Urinary bladder (tissue), 4 donors: ENCODE results near the gene LUC7L3. TPM values are rescaled to one million over a fixed set of nuclear protein-coding genes. Genes with fewer than 3 reads are reported as not detected.
"Not testable (repeated sequence)": the region's sequence is repeated elsewhere in the genome, so short reads cannot be mapped to it uniquely, and the experiment has no call there.

Experiments
- DNase-seq: peaks from one replicate; pipeline ENCODE4 v3.0.0-alpha.2; 2015; ENCODE audit errors: extremely low spot score
- H3K27ac ChIP-seq: one replicate; pipeline ENCODE4 v1.5.1; 2013; ENCODE audit warnings: low read depth, mild to moderate bottlenecking, moderate library complexity
- H3K36me3 ChIP-seq: one replicate; pipeline ENCODE4 v1.6.1; 2013; ENCODE audit warnings: mild to moderate bottlenecking, moderate library complexity; ENCODE audit not compliant: insufficient read depth
- H3K4me1 ChIP-seq: one replicate; pipeline ENCODE4 v1.6.1; 2013; ENCODE audit warnings: mild to moderate bottlenecking, moderate library complexity; ENCODE audit not compliant: insufficient read depth
- H3K4me3 ChIP-seq: one replicate; pipeline ENCODE4 v1.5.1; 2013; ENCODE audit warnings: low read depth, low read length
- WGBS: extraction: QIAGEN DNeasy Blood & Tissue Kit; methylation state at CpG from one replicate; pipeline ENCODE4 v1.1.7; 2013; 5-methylcytosine and 5-hydroxymethylcytosine counted together
- polyA plus RNA-seq: library from polyadenylated mRNA; stranded (reverse); fragments of 200-250 nt; gene quantifications from one replicate; pipeline ENCODE4 v1.2.3, GENCODE V29; 2013
- total RNA-seq: library from RNA; depleted of rRNA; stranded (reverse); fragments of >200 nt; gene quantifications from one replicate; pipeline ENCODE4 v1.2.3, GENCODE V29; 2014
- donor health status: healthy with polysubstance abuse.
- donor health status: healthy.

The LUC7L3 gene
- total and polyA plus RNA-seq, 2 donors: 69.7 to 129 TPM

DNA sequence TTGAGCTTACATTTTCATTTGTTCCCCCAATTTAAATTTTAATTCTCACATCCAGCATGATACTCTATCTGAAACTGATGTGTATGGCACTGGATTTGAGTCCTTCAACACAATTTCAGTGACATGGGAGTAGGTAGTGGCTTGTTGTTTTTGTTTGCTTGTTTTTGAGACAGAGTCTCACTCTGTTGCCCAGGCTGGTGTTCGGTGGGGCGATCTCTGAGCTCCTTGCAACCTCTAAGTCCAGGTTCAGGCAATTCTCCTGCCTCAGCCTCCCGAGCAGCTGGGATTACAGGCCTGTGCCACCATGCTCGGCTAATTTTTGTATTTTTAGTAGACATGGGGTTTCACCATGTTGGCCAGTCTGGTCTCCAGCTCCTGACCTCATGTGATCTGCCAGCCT, 10.3 kb upstream of the LUC7L3 start:
- Histone ChIP-seq H3K4me3 (peak overlapping the region; percentile 0), H3K27ac (peak overlapping the region; percentile 97)
- not testable (repeated sequence) for H3K4me1 ChIP-seq, DNase-seq, H3K36me3 ChIP-seq
- 85% methylated on average over 4 of the region's 4 CpGs for WGBS

DNA sequence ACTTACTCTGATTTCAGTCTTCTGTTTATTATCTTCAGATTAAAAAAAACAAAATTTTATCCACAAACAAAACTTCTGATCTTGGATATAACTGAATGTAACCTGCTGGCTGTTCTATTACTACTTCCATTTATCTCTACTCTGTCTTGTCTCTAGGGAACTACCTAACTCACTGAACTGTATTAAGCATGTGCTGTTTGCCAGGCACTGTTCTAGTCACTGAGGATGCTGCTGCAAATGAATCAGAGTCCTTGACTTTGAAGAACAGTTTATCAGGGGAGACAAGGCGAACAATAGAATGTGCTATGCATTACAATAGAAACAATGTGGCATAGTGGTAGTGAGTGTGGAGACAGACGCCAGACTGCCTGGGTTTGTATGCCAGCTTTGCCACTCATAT, 9.4 kb upstream of the LUC7L3 start:
- no peaks in the 10 kb centered on the region for H3K36me3 ChIP-seq
- 89% methylated on average over 2 of the region's 2 CpGs for WGBS
- no peak for DNase-seq
- H3K4me1 ChIP-seq: peaks cover 5% of the 10 kb centered on the region
- no peak overlapping the region for H3K4me3 ChIP-seq
- H3K27ac ChIP-seq: no peak overlapping the region

DNA sequence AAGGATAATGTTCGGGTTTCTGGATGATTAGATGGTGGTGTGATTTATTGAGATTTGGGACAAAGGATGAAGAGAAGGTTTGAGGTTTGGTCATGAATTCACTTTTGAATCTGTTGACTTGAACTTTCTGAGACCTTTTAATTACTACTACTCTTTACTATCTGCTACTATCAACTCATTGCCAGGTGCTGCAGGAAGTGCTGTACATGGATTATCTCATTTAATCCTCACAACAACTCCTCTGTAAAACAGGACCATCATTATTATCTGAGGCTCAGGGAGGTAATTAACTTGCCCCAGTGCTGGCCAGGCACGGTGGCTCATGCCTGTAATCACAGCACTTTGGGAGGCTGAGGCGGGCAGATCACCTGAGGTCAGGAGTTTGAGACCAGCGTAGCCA, 8.8 kb upstream of the LUC7L3 start:
- 82% methylated on average over 4 of the region's 4 CpGs for WGBS
- no peak overlapping the region for H3K4me3 ChIP-seq
- no peak for DNase-seq
- no peaks in the 10 kb centered on the region for H3K36me3 ChIP-seq
- no peak overlapping the region for H3K27ac ChIP-seq
- peaks cover 5% of the 10 kb centered on the region for H3K4me1 ChIP-seq

DNA sequence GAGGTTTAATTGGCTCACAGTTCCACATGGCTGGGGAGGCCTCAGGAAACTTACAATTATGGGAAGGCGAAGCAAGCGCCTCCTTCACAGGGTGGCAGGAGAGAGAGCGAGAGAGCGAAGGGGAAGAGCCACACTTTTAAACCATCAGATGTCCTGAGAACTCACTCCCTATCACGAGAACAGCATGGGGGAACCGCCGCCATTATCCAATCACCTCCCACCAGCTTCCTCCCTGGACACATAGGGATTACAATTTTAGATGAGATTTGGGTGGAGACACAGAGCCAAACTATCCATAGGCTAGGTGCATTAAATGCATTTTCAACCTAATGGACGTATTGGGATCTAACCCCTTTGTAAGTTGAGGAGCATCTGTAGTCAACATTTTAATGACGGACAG, 6.8 kb upstream of the LUC7L3 start:
- no peaks in the 10 kb centered on the region for H3K36me3 ChIP-seq
- 84% methylated on average over 9 of the region's 9 CpGs for WGBS
- no peak overlapping the region for H3K4me3 ChIP-seq
- DNase-seq: no peak
- peaks cover 5% of the 10 kb centered on the region for H3K4me1 ChIP-seq
- H3K27ac ChIP-seq: no peak overlapping the region

DNA sequence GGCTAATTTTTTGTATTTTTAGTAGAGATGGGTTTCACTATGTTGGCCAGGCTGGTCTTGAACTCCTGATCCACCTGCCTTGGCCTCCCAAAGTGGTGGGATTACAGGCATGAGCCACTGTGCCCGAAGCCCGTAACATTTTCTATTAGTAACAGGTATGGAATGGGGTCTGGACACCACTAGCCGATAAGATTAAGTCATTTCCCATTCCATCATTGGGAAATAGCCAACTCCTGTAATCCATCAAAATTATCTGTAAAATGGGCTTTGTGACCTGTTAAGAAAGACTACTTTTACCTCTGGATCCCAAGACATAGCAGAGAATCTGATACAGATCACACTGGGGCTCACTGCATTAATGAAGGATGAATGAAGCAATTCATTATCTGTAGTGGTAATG, 3.9 kb upstream of the LUC7L3 start:
- WGBS: 86% methylated on average over 3 of the region's 3 CpGs
- Histone ChIP-seq H3K4me3 (no peak overlapping the region), H3K36me3 (no peaks in the 10 kb centered on the region), H3K27ac (no peak overlapping the region), H3K4me1 (peaks cover 2% of the 10 kb centered on the region)
- DNase-seq: no peak

DNA sequence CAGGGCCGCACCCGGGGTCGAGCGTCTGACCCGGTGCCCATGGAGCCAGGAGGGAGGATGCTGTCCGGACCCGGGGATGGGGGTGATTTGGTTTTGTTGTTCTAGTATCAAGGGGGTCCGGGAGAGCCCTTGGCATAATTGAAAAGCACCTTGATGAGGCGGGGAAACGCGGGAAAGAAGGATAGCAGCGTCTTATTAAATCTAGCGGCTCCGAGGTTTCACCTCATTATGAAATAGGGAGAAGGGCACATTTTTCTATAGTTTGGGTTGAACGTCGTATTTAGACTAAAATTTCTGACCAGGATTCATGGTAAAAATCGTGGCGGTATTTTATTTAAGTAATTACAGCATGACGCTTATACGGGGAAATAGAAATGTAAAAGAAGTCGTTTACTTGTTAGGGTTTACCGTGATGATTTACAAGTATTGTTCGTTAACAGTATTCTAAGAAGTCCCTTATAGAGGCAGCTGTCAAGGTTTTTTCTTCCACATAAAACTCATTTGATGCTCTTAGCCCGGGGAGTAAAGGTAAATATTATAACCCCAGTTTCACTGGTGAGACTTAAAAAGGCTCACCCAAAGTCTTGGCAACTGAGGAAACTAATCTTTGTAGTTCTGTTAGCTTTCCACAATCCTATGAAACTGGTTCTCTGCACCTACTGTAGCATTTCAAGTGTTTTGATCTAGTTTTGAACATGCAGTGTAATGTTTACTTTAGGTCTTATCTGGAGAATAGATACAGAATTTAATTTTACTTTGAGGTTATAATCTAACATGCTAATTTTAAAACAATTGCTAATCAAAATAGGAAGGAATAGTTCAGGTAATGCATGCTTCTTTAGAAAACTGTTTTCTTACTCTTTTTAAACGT, 756 bp downstream of the LUC7L3 start:
- under 1% methylated on average over 25 of the region's 25 CpGs for WGBS
- H3K4me3 ChIP-seq: peak overlapping the region; percentile 96
- H3K27ac ChIP-seq: peak overlapping the region; percentile 97
- DNase-seq: no peak
- peaks cover 2% of the 10 kb centered on the region for H3K4me1 ChIP-seq
- no peaks in the 10 kb centered on the region for H3K36me3 ChIP-seq

DNA sequence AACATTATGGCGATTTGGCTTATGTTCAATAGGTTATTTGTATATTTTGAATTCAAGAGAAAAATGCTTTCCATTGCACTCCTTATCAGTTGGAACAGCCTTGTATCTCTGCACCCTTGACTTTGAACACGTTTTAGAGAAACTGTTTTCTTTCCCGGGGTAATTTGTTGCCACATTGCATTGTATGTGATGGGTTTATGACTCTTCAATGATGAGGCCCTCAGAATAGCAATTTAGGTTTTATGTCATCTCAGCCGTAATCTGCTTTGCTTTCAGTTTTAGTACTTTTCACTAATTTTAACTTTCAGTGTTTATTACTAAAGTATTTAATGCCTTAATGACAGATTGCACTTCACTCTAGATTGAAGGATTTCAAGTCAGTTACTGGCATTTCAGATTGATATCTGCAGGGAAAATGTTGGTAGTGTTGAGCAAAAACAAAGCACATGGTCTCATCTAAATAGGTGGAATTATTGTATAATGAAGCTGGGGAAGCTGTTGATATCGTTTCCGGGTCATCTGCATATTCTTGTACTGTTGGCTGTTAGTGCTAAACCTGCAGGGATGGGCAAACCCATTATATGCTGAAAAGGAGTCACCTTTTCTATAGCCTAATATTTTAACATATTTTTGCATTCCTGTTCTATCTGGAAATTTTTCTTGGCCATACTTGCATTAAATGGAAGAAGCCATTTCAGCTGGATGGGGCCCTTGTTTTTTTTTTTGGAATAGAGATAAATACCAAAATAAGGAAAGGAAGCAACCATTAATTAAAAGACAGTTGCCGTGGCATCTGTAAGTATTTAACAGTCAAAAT, 2.0 kb downstream of the LUC7L3 start:
- no peak overlapping the region for H3K27ac ChIP-seq
- DNase-seq: no peak
- H3K36me3 ChIP-seq: no peaks in the 10 kb centered on the region
- 8% methylated on average over 7 of the region's 7 CpGs for WGBS
- peak overlapping the region; percentile 96 for H3K4me3 ChIP-seq
- H3K4me1 ChIP-seq: peaks cover 2% of the 10 kb centered on the region

DNA sequence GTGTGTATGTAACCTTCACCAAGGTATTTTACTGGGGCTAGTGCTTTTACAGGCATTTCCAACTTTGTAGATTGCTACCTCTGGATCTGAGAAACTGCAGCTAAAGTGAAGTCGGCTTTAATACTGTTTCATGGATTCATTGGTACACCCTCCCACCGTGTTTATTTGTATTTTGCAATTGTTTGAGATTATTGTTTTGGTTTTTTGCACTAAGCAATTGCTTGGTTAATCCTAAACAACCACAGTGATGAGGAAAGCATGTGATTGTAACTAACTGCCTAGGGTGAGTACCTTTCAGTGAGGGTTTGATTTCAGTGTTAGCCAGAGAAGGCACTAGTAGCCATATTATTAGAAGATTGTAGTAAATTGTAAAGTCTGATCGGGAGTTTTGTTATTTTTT, 3.3 kb downstream of the LUC7L3 start:
- 40% methylated on average over 3 of the region's 3 CpGs for WGBS

DNA sequence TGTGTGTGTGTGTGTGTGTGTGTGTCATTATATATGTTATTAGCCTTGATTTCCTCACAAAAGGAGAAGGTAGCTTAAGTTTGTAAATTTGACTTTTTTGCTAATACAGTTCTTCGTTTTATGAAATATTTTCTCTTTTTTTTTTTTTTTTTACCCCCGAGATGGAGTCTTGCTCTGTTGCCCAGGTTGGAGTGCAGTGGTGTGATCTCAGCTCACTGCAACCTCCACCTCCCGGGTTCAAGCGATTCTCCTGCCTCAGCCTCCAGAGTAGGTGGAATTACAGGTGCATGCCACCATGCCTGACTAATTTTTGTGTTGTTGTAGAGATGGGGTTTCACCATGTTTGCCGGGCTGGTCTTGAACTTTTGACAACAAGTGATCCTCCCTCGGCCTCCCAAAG, 5.2 kb downstream of the LUC7L3 start:
- not testable (repeated sequence) for H3K36me3 ChIP-seq, H3K27ac ChIP-seq, DNase-seq, H3K4me1 ChIP-seq, H3K4me3 ChIP-seq
- WGBS: 92% methylated on average over 6 of the region's 6 CpGs

More for the DNA sequence above, 3.3 kb downstream of the LUC7L3 start:
- Histone ChIP-seq H3K27ac (no peak overlapping the region), H3K4me1 (peaks cover 4% of the 10 kb centered on the region), H3K36me3 (no peaks in the 10 kb centered on the region), H3K4me3 (no peak overlapping the region)
- DNase-seq: no peak

DNA sequence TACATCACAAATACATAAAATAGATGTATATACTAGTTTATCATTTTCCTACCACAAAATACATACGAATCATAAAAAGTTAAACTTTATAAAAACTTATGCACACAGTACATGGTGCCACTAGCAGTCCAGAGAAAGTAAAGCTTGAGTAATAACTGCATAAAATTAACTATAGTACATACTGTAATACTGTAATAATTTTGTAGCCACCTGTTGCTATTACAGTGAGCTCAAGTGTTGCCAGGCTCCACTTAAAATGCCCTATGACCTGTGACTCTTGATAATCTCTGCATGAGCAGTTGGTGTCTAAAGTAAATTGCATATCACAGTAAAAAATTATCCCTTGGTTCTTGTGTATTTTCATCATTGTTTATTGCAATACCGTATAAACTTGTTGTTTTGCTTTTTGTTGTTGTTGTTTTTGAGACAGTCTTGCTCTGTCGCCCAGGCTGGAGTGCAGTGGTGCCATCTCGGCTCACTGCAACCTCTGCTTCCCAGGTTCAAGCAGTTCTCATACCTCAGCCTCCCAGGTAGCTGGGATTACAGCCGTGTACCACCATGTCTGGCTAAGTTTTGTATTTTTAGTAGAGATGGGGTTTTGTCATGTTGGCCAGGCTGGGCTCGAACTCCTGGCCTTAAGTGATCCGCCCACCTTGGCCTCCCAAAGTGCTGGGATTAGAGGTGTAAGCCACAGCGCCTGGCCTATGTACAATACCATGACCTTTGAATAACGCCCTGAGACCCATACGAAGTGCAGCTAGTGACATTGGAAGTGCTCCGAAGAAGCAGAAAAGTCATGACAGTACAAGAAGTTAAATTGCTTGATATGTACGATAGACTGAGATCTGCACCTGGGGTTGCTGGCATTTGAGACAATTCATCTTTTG, 6.6 kb downstream of the LUC7L3 start:
- no peak for DNase-seq
- 75% methylated on average over 12 of the region's 12 CpGs for WGBS
- no peak overlapping the region for H3K27ac ChIP-seq
- H3K36me3 ChIP-seq: no peaks in the 10 kb centered on the region
- no peak overlapping the region for H3K4me3 ChIP-seq
- H3K4me1 ChIP-seq: peaks cover 4% of the 10 kb centered on the region

DNA sequence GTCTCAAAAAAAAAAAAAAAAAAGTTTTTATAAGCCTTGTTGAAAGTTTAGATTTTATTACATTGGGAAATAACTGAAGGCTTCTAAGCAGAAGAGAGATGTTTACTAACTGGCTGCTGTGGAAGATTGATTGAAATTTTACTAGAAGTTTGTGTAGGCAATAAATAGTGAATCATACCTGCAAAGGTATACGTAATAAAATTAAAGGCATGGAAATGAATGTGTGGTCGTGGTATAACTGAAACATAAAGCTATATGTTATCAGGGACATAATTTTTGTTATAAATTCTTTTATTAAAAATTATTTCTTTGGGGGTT, 8.7 kb downstream of the LUC7L3 start:
- no peak for DNase-seq
- WGBS: 82% methylated on average over 2 of the region's 2 CpGs
- Histone ChIP-seq H3K36me3 (no peaks in the 10 kb centered on the region), H3K27ac (no peak overlapping the region), H3K4me3 (no peak overlapping the region), H3K4me1 (peaks cover 2% of the 10 kb centered on the region)

DNA sequence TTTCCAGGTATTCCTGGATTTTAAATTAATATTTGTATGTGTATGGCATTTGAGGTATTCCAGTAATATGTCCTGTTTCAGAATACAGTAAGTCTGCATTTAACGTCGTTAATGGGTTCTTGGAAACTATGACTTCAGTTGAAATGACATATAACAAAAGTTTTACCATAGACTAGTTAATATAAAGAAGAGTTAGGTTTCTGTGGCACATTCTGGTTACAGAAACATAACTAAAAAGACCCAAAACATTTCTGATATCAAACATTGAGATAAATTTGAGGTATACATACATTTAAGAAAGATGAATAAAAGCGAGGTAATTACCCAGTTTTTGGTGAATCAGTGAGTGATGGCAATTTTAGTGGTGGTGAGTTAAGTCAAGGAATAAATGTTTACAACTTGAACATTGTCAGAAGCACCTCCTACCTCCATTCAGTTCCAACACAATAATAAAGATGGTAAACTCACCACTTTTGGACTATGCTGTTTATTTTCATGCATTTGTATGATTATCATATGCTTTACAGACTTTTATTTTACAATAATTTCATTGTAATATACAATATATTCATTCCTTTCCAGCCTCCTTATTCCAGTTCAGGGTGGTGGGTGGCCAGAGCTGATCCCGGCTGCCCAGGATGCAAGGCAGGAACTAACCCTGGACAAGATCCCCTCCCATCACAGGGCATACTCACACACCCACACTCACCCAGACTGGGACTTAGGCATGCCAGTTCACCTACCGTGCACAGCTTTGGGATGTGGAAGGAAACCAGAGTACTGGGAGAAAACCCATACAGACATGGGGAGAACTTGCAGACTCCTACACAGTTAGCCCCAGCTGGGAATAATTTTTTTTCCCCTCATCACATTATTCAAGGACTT, 9.7 kb downstream of the LUC7L3 start:
- H3K4me1 ChIP-seq: peaks cover 2% of the 10 kb centered on the region

More for the DNA sequence above, 9.7 kb downstream of the LUC7L3 start:
- DNase-seq: no peak
- 67% methylated on average over 5 of the region's 5 CpGs for WGBS
- Histone ChIP-seq H3K36me3 (no peaks in the 10 kb centered on the region), H3K27ac (no peak overlapping the region), H3K4me3 (no peak overlapping the region)
